NB4 (cell line): ENCODE results near the gene OPCML.

Source experiments
- CTCF ChIP-seq: IDR thresholded peaks from one replicate; pipeline ENCODE4 v1.5.1; 2012; ENCODE audit warnings: low read depth, low read length
- POLR2A ChIP-seq: IDR thresholded peaks from 2 replicates; pipeline ENCODE4 v1.6.1; 2011; ENCODE audit warnings: mild to moderate bottlenecking; ENCODE audit not compliant: insufficient read length; ENCODE audit errors: extremely low read depth

GRCh38 chr11:132504501-132505041, 1027.7 kb downstream of the OPCML start:
- TF ChIP-seq POLR2A (no peak), CTCF (no peak)
